K562 (cell line): ENCODE results near the gene CCDC106. TPM values are rescaled to one million over a fixed set of nuclear protein-coding genes. Genes with fewer than 3 reads are reported as not detected.

ENCODE experiments used
- EHMT2 ChIP-seq: fragments of 450-650 bp; IDR thresholded peaks from 2 replicates; pipeline ENCODE4 v1.6.1; 2018; ENCODE audit warnings: antibody characterized with exemption
- FOXM1 ChIP-seq, 2 experiments: fragments of 450-650 bp in 1 of 2; sonication (generic) in 1 of 2; formaldehyde crosslinking in 1 of 2; IDR thresholded peaks; 2 replicates each; pipeline versions ENCODE4 v1.6.1 to v1.9.0; 2017 to 2022; ENCODE audit warnings: low read depth in 2 of 2, mild to moderate bottlenecking in 2 of 2, missing genetic modification reagents in 1 of 2, moderate library complexity in 1 of 2
- ILK ChIP-seq: fragments of 450-650 bp; IDR thresholded peaks from 2 replicates; pipeline ENCODE4 v1.6.1; 2016; ENCODE audit warnings: missing genetic modification characterization, low read depth, mild to moderate bottlenecking, missing compliant biosample characterization, moderate library complexity, borderline replicate concordance
- LCOR ChIP-seq: sonication (generic); formaldehyde crosslinking; IDR thresholded peaks from 2 replicates; pipeline ENCODE4 v1.8.0; 2022; ENCODE audit warnings: mild to moderate bottlenecking, missing genetic modification reagents
- MAZ ChIP-seq, 2 experiments: fragments of 450-650 bp in 1 of 2; sonication (generic) in 1 of 2; formaldehyde crosslinking; IDR thresholded peaks in 1 of 2; conservative IDR thresholded peaks in 1 of 2; 2 replicates each; pipeline versions ENCODE4 v1.4.0 to v1.5.0; 2020; ENCODE audit warnings: mild to moderate bottlenecking in 1 of 2, missing genetic modification reagents in 1 of 2
- MEF2D ChIP-seq: conservative IDR thresholded peaks from 2 replicates; pipeline ENCODE4 v1.6.1; 2016; ENCODE audit warnings: low read depth, missing genetic modification characterization, missing compliant biosample characterization
- POLR2G ChIP-seq: fragments of 200-400 bp; formaldehyde crosslinking; IDR thresholded peaks from 2 replicates; pipeline ENCODE4 v1.6.1; 2017; ENCODE audit warnings: low read depth, mild to moderate bottlenecking, antibody characterized with exemption, low read length, moderate library complexity
- SIX5 ChIP-seq, 2 experiments: IDR thresholded peaks; 2 replicates each; pipeline ENCODE4 v1.6.1; 2011; ENCODE audit warnings: low read length in 2 of 2, borderline replicate concordance in 1 of 2, low read depth in 1 of 2, mild to moderate bottlenecking in 1 of 2, moderate library complexity in 1 of 2; ENCODE audit not compliant: insufficient read depth in 1 of 2
- STAT5A ChIP-seq: IDR thresholded peaks from 2 replicates; pipeline ENCODE4 v1.6.1; 2012; ENCODE audit warnings: low read length, inconsistent platforms, borderline replicate concordance
- TCF7L2 ChIP-seq: fragments of 150-350 bp; IDR thresholded peaks from 2 replicates; pipeline ENCODE4 v1.6.1; 2016; ENCODE audit warnings: low read depth, mild to moderate bottlenecking, low read length, moderate library complexity
- TCFL5 ChIP-seq: fragments of 250-450 bp; sonication (Bioruptor Pico); conservative IDR thresholded peaks from 2 replicates; pipeline ENCODE4 v1.6.1; 2021; ENCODE audit warnings: mild to moderate bottlenecking, moderate library complexity, matching md5 sums
- ZBTB17 ChIP-seq: fragments of 450-650 bp; formaldehyde crosslinking; IDR thresholded peaks from 2 replicates; pipeline ENCODE4 v1.4.0; 2020; ENCODE audit warnings: mild to moderate bottlenecking
- ZC3H11A ChIP-seq: IDR thresholded peaks from 2 replicates; pipeline ENCODE4 v1.6.1; 2012; ENCODE audit warnings: low read depth, low read length, improper control_type of control experiment
- polyA plus RNA-seq, 8 experiments: library from polyadenylated mRNA; depleted of rRNA in 4 of 8; stranded (reverse) in 5 of 8; unstranded in 3 of 8; fragments of >200 nt; fragmentation: Nextera tagmentation in 2 of 8; fragmentation: Illumina TruSeq in 1 of 8; extraction: Ambion mirVana in 2 of 8; extraction: Trizol in 1 of 8; gene quantifications; 2 replicates each; pipeline versions ENCODE4 v1.2.1 to v1.2.3, GENCODE V29; 2011 to 2014; ENCODE audit warnings: inconsistent platforms in 1 of 8, missing spikeins in 1 of 8
- total RNA-seq, 7 experiments: library from RNA; depleted of rRNA in 6 of 7; stranded (reverse); fragments of >200 nt in 6 of 7; fragmentation: Illumina TruSeq in 2 of 7; extraction: Trizol in 2 of 7; gene quantifications; 2 replicates each; pipeline versions ENCODE4 v1.2.1 to v1.2.3, GENCODE V29; 2011 to 2021; ENCODE audit warnings: low replicate concordance in 1 of 7
- TF ChIP-seq, protein P1 (sequence below): fragments of 200-600 bp; sonication (generic); IDR thresholded peaks from one replicate; pipeline ENCODE4 v1.6.1; 2012; ENCODE audit warnings: mild to moderate bottlenecking, low read depth, low read length, inconsistent platforms
- TF ChIP-seq, protein P2 (sequence below): sonication (generic); formaldehyde crosslinking; IDR thresholded peaks from 2 replicates; pipeline ENCODE4 v1.9.0; 2022; ENCODE audit warnings: mild to moderate bottlenecking, missing genetic modification reagents

Gene CCDC106
- total and polyA plus RNA-seq, 9 of the 15 experiments (the other 6 are each of a cell fraction or from before 2014, with no cell fraction given), result 0.10 to 27.5 (median 15.0) TPM; not detected in 1

DNA sequence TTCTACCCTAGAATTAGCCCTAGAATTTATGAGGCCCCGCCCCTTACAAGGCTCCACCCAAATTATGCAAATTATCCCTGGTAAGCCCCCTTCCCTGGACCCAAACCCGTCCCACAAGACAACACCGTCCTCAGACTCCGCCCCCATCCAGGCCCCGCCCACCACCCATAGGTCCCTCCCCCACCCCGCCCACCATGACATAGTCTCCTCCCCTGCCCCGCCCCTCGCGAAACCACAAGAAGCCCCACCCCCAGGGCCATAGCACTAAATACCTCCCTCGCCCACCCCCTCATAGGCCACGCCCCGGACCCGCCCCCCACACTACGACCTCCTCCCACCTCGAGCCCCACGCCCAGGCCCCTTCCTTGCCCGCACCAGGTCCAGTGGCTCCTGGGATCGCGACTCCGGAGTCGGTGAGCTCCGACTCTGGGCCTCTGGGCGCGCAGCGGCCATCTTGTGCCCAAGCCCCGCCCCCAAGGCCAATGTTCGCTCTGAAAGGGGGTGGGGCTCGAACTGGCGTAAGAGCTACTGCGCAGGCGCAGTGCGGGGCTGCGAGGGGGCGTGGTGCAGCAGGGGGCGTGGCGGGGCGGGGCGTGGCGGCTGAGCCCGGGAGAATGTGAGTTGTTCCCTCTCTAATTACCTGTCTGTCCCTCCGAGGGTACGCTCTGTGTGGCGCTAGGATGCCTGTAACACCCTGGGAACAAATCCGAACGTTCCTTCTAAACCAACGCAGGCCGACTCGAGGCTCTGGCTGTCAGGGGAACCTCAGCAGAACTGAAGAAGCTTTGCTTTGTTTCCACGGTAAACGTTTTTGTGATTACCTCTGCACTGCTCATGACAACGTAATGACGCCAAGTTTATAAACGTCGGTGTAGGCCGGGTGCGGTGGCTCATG is 23.7 kb upstream of the CCDC106 start, which contains the start of gene ZNF784 (continued):
- TF ChIP-seq, protein P1, sequence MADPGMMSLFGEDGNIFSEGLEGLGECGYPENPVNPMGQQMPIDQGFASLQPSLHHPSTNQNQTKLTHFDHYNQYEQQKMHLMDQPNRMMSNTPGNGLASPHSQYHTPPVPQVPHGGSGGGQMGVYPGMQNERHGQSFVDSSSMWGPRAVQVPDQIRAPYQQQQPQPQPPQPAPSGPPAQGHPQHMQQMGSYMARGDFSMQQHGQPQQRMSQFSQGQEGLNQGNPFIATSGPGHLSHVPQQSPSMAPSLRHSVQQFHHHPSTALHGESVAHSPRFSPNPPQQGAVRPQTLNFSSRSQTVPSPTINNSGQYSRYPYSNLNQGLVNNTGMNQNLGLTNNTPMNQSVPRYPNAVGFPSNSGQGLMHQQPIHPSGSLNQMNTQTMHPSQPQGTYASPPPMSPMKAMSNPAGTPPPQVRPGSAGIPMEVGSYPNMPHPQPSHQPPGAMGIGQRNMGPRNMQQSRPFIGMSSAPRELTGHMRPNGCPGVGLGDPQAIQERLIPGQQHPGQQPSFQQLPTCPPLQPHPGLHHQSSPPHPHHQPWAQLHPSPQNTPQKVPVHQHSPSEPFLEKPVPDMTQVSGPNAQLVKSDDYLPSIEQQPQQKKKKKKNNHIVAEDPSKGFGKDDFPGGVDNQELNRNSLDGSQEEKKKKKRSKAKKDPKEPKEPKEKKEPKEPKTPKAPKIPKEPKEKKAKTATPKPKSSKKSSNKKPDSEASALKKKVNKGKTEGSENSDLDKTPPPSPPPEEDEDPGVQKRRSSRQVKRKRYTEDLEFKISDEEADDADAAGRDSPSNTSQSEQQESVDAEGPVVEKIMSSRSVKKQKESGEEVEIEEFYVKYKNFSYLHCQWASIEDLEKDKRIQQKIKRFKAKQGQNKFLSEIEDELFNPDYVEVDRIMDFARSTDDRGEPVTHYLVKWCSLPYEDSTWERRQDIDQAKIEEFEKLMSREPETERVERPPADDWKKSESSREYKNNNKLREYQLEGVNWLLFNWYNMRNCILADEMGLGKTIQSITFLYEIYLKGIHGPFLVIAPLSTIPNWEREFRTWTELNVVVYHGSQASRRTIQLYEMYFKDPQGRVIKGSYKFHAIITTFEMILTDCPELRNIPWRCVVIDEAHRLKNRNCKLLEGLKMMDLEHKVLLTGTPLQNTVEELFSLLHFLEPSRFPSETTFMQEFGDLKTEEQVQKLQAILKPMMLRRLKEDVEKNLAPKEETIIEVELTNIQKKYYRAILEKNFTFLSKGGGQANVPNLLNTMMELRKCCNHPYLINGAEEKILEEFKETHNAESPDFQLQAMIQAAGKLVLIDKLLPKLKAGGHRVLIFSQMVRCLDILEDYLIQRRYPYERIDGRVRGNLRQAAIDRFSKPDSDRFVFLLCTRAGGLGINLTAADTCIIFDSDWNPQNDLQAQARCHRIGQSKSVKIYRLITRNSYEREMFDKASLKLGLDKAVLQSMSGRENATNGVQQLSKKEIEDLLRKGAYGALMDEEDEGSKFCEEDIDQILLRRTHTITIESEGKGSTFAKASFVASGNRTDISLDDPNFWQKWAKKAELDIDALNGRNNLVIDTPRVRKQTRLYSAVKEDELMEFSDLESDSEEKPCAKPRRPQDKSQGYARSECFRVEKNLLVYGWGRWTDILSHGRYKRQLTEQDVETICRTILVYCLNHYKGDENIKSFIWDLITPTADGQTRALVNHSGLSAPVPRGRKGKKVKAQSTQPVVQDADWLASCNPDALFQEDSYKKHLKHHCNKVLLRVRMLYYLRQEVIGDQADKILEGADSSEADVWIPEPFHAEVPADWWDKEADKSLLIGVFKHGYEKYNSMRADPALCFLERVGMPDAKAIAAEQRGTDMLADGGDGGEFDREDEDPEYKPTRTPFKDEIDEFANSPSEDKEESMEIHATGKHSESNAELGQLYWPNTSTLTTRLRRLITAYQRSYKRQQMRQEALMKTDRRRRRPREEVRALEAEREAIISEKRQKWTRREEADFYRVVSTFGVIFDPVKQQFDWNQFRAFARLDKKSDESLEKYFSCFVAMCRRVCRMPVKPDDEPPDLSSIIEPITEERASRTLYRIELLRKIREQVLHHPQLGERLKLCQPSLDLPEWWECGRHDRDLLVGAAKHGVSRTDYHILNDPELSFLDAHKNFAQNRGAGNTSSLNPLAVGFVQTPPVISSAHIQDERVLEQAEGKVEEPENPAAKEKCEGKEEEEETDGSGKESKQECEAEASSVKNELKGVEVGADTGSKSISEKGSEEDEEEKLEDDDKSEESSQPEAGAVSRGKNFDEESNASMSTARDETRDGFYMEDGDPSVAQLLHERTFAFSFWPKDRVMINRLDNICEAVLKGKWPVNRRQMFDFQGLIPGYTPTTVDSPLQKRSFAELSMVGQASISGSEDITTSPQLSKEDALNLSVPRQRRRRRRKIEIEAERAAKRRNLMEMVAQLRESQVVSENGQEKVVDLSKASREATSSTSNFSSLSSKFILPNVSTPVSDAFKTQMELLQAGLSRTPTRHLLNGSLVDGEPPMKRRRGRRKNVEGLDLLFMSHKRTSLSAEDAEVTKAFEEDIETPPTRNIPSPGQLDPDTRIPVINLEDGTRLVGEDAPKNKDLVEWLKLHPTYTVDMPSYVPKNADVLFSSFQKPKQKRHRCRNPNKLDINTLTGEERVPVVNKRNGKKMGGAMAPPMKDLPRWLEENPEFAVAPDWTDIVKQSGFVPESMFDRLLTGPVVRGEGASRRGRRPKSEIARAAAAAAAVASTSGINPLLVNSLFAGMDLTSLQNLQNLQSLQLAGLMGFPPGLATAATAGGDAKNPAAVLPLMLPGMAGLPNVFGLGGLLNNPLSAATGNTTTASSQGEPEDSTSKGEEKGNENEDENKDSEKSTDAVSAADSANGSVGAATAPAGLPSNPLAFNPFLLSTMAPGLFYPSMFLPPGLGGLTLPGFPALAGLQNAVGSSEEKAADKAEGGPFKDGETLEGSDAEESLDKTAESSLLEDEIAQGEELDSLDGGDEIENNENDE, result no peak
- TF ChIP-seq LCOR (peak; percentile 67; the same call in 1 of the 2 replicates), ZBTB17 (CRISPR knock-in tag) (no peak), STAT5A (no peak), EHMT2 (no peak), TCF7L2 (no peak), POLR2G (peak; percentile 88), SIX5 (IDR thresholded peaks at IDR 0.05; ENCODE audit: borderline replicate concordance in 1 of 2, insufficient read depth in 1 of 2, low read depth in 1 of 2, low read length in 2 of 2) (no peak), ILK (tag) (no peak), FOXM1 (IDR thresholded peaks at IDR 0.05; ENCODE audit: low read depth) (no peak), FOXM1 (CRISPR knock-in tag; IDR thresholded peaks at IDR 0.05; ENCODE audit: low read depth) (no peak), TCFL5 (CRISPR knock-in tag) (no peak), MEF2D (tag) (no peak), MAZ (CRISPR knock-in tag; conservative IDR thresholded peaks at IDR 0.05 in 1 of 2, IDR thresholded peaks at IDR 0.05 in 1 of 2) (peak; percentile 39 to 75; a peak in 3 of 4 replicates), ZC3H11A (no peak)
- TF ChIP-seq, protein P2, sequence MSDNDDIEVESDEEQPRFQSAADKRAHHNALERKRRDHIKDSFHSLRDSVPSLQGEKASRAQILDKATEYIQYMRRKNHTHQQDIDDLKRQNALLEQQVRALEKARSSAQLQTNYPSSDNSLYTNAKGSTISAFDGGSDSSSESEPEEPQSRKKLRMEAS (CRISPR knock-in tag), result peak; percentile 35; the same call in 1 of the 2 replicates
